ENCODE measurements around the gene FMN1. TPM values are rescaled to one million over a fixed set of nuclear protein-coding genes. Genes with fewer than 3 reads are reported as not detected.

Gene FMN1
- total and polyA plus RNA-seq, 10 of the 15 experiments (the other 5 are each of a cell fraction or from before 2014, with no cell fraction given) = 0.05 to 0.16 (median 0.08) TPM; not detected in 4

- TF ChIP-seq EGR1 (IDR thresholded peaks at IDR 0.05; ENCODE audit: borderline replicate concordance in 1 of 2, low read depth in 2 of 2, low read length in 2 of 2) = no peak
Observed at GRCh38 chr15:32987067-32987466, 207.4 kb downstream of the FMN1 start (continued).

GRCh38 chr15:32986147-32986546 is 208.4 kb downstream of the FMN1 start:
- CTCF ChIA-PET = interaction anchor here (1.5 to 2.0 kb wide), 3 partner anchors 8 to 141 kb away, joined by 3 to 7 read pairs (median 4); no protein-coding TSS in a partner anchor
- Histone ChIP-seq H4K20me1 (ENCODE audit: control insufficient read depth, insufficient read depth) (no peaks in the 10 kb centered on the region), H3K4me1 (ENCODE audit: control insufficient read depth, insufficient read depth, low read length) (no peaks in the 10 kb centered on the region), H3K79me2 (ENCODE audit: control insufficient read depth, insufficient read depth, low read length) (no peaks in the 10 kb centered on the region), H3K9me3 (replicated peaks; ENCODE audit: control insufficient read depth, insufficient read depth, low read length) (peaks cover 2% of the 10 kb centered on the region; the same call in 1 of the 3 replicates), H3K9ac (ENCODE audit: control insufficient read depth, insufficient read depth, low read length) (no peak overlapping the region), H2AFZ (ENCODE audit: control insufficient read depth, low read depth, low read length) (no peak overlapping the region), H3K4me3 (no peak overlapping the region), H3K4me2 (ENCODE audit: control insufficient read depth, insufficient read depth) (no peak overlapping the region), H3K36me3 (ENCODE audit: control insufficient read depth in 2 of 2, insufficient read depth in 2 of 2, low read length in 1 of 2) (no peaks in the 10 kb centered on the region), H3K27ac (ENCODE audit: control insufficient read depth, insufficient read depth) (no peak overlapping the region), H3K27me3 (replicated peaks in 1 of 2; ENCODE audit: control insufficient read depth in 2 of 2, insufficient read depth in 2 of 2, low read length in 1 of 2) (no peaks in the 10 kb centered on the region)
- FAIRE-seq (no peak), ATAC-seq (no peak), DNase-seq (ENCODE audit: low read depth, low spot score) (no peak)
- BruUV-seq (replicated peaks) = no TSS peak
- in situ Hi-C loops (cut with MboI) = no loop called here
- RAD21 ChIA-PET (ENCODE audit: unreplicated experiment) = no interaction called here
- intact Hi-C loops (cut with micrococcal nuclease; ENCODE audit: unreplicated experiment) = no loop called here
- POLR2A ChIA-PET = no interaction called here
- TF ChIP-seq CREB1 (IDR thresholded peaks at IDR 0.05; ENCODE audit: low read depth) (no peak), PKNOX1 (IDR thresholded peaks at IDR 0.05) (no peak), ZNF274 (IDR thresholded peaks at IDR 0.05; ENCODE audit: insufficient read depth, insufficient read length) (no peak), CHD1 (IDR thresholded peaks at IDR 0.05; ENCODE audit: low read depth, low read length) (no peak)
- WGBS (ENCODE audit: insufficient coverage, insufficient replicate concordance, low lambda C conversion rate, missing lambda C conversion rate) = 3% methylated on average over 2 of the region's 2 CpGs
- SMC1A ChIA-PET (ENCODE audit: uncharacterized antibody, unreplicated experiment) = interaction anchor here (1.6 kb wide), 1 partner anchor 8 kb away, joined by 5 read pairs; no protein-coding TSS in a partner anchor

Measured in GM12878 (cell line).